ENCODE data around the gene PAK1IP1.

DNA sequence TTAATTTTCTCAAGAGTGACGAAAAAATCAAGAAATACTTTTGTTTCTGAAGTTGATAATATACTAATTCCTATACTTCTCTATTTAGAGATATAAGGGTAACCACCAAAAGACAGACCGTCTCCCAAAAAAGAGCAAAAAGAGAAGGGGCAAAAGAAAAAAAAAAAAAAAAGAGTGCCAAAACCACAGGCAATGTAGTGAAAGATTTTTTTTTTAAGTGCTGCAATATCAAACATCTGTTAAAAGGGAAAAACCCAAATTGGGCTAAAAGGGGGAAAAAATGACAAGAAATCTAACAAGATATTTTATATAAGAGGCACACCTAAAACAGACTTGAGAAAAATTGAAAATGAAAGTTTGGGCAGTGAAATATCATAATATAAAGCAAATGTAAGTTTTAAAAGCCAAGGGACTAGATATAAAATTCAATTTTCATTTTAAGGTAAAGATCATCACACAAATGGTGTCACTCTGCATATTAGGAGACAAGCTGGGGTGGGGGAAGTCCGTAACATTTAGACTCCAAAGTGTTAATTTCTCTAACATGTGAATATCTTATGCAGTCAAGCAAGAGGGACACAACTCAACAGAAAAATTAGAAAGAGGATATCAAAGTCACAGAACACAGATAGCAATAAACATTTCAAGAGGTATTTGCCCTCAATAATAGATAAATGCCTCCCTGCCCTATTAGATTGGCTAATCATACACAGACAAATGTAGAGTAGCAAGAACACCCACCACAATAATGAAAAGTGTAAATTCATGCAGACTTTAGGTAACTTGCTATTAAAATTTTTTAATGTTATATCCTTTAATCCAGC lies 9.5 kb upstream of the PAK1IP1 start:
- TF ChIP-seq, protein P1, sequence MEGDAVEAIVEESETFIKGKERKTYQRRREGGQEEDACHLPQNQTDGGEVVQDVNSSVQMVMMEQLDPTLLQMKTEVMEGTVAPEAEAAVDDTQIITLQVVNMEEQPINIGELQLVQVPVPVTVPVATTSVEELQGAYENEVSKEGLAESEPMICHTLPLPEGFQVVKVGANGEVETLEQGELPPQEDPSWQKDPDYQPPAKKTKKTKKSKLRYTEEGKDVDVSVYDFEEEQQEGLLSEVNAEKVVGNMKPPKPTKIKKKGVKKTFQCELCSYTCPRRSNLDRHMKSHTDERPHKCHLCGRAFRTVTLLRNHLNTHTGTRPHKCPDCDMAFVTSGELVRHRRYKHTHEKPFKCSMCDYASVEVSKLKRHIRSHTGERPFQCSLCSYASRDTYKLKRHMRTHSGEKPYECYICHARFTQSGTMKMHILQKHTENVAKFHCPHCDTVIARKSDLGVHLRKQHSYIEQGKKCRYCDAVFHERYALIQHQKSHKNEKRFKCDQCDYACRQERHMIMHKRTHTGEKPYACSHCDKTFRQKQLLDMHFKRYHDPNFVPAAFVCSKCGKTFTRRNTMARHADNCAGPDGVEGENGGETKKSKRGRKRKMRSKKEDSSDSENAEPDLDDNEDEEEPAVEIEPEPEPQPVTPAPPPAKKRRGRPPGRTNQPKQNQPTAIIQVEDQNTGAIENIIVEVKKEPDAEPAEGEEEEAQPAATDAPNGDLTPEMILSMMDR (IDR thresholded peaks at IDR 0.05), result no peak
- TF ChIP-seq POLR2A (IDR thresholded peaks at IDR 0.05), result no peak
